Measurements from ENCODE around the gene HNF1A. TPM values are rescaled to one million over a fixed set of nuclear protein-coding genes. Genes with fewer than 3 reads are reported as not detected.

HNF1A gene
- total and polyA plus RNA-seq, 2 of the 13 experiments (the other 11 are each of a cell fraction or from before 2014, with no cell fraction given): 13.4 to 34.7 TPM

GRCh38 chr12:120936197-120936596 is 42.1 kb upstream of the HNF1A start (continued):
- TF ChIP-seq, protein P1, sequence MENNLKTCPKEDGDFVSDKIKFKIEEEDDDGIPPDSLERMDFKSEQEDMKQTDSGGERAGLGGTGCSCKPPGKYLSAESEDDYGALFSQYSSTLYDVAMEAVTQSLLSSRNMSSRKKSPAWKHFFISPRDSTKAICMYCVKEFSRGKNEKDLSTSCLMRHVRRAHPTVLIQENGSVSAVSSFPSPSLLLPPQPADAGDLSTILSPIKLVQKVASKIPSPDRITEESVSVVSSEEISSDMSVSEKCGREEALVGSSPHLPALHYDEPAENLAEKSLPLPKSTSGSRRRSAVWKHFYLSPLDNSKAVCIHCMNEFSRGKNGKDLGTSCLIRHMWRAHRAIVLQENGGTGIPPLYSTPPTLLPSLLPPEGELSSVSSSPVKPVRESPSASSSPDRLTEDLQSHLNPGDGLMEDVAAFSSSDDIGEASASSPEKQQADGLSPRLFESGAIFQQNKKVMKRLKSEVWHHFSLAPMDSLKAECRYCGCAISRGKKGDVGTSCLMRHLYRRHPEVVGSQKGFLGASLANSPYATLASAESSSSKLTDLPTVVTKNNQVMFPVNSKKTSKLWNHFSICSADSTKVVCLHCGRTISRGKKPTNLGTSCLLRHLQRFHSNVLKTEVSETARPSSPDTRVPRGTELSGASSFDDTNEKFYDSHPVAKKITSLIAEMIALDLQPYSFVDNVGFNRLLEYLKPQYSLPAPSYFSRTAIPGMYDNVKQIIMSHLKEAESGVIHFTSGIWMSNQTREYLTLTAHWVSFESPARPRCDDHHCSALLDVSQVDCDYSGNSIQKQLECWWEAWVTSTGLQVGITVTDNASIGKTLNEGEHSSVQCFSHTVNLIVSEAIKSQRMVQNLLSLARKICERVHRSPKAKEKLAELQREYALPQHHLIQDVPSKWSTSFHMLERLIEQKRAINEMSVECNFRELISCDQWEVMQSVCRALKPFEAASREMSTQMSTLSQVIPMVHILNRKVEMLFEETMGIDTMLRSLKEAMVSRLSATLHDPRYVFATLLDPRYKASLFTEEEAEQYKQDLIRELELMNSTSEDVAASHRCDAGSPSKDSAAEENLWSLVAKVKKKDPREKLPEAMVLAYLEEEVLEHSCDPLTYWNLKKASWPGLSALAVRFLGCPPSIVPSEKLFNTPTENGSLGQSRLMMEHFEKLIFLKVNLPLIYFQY (CRISPR knock-in tag; IDR thresholded peaks at IDR 0.05; ENCODE audit: borderline replicate concordance): no peak
- TF ChIP-seq SOX5 (CRISPR knock-in tag; IDR thresholded peaks at IDR 0.05; ENCODE audit: borderline replicate concordance) (no peak), ZNF513 (CRISPR knock-in tag; conservative IDR thresholded peaks at IDR 0.05) (no peak), ZNF713 (CRISPR knock-in tag; IDR thresholded peaks at IDR 0.05) (no peak)

GRCh38 chr12:120938496-120938895 is 39.8 kb upstream of the HNF1A start:
- H3K27ac ChIP-seq (ENCODE audit: extremely low read length, insufficient read depth, low read length): no peak overlapping the region
- no peaks in the 10 kb centered on the region for H3K79me2 ChIP-seq (ENCODE audit: insufficient read depth, low read length)
- intact Hi-C loops (cut with micrococcal nuclease; ENCODE audit: unreplicated experiment): no loop called here
- H3K4me2 ChIP-seq (ENCODE audit: low read depth, low read length): no peak overlapping the region
- peaks cover 47% of the 10 kb centered on the region for H3K4me1 ChIP-seq (ENCODE audit: insufficient read depth, low read length)
- no peak overlapping the region for H2AFZ ChIP-seq (ENCODE audit: low read length)
- in situ Hi-C loops (cut with HindIII; ENCODE audit: extremely low pct_ligation_motif_present, low pct_unique_long_range_greater_than_20kb): no loop called here
- no peak overlapping the region for H3K4me3 ChIP-seq (replicated peaks in 1 of 3; ENCODE audit: insufficient read depth in 1 of 3, low read depth in 2 of 3, low read length in 3 of 3)
- no peaks in the 10 kb centered on the region for H3K36me3 ChIP-seq (replicated peaks in 1 of 2; ENCODE audit: control insufficient read depth in 1 of 2, insufficient read depth in 2 of 2, low read length in 2 of 2)
- 37% methylated on average over 3 of the region's 3 CpGs for WGBS (ENCODE audit: low lambda C conversion rate)
- CTCF ChIA-PET (ENCODE audit: low intra/inter-chr PET ratio, low total read pairs): no interaction called here
- BruUV-seq (replicated peaks): no TSS peak
- no peak overlapping the region for H3K9ac ChIP-seq (ENCODE audit: insufficient read depth, low read depth, low read length)
- ATAC-seq (no peak), FAIRE-seq (no peak), DNase-seq (ENCODE audit: low spot score) (no peak)
- H4K20me1 ChIP-seq (ENCODE audit: insufficient read depth, low read length): 0 out of 2 replicates have a peak, but pooled peaks cover 3% of the 10 kb centered on the region
- H3K27me3 ChIP-seq (ENCODE audit: control insufficient read depth in 1 of 2, insufficient read depth in 2 of 2, low read length in 2 of 2): no peaks in the 10 kb centered on the region; a peak in 1 of 5 replicates
- POLR2A ChIA-PET: interaction anchor here (2.2 kb wide), 1 partner anchor 21 kb away, joined by 8 read pairs; no protein-coding TSS in a partner anchor
- no peaks in the 10 kb centered on the region for H3K9me3 ChIP-seq (ENCODE audit: low read length)
- no peak for TF ChIP-seq ZKSCAN5 (CRISPR knock-in tag; IDR thresholded peaks at IDR 0.05)
- no peak for TF ChIP-seq ZHX2 (IDR thresholded peaks at IDR 0.05; ENCODE audit: low read depth)
- TF ChIP-seq ZHX2 (CRISPR knock-in tag; IDR thresholded peaks at IDR 0.05; ENCODE audit: borderline replicate concordance): no peak
- no peak for TF ChIP-seq ADNP (CRISPR knock-in tag; IDR thresholded peaks at IDR 0.05)
- TF ChIP-seq ZFAT (CRISPR knock-in tag; conservative IDR thresholded peaks at IDR 0.05): no peak
- no peak for TF ChIP-seq SMYD3 (CRISPR knock-in tag; IDR thresholded peaks at IDR 0.05)
- no peak for TF ChIP-seq ZNF672 (CRISPR knock-in tag; IDR thresholded peaks at IDR 0.05)

Measured in HepG2 (cell line).